NCI-H82 (cell line): ENCODE results near the gene CYP2C19.
"Not testable (repeated sequence)": the region's sequence is repeated elsewhere in the genome, so short reads cannot be mapped to it uniquely, and the experiment has no call there.

Source experiments
- DNase-seq: peaks from one replicate; lab custom pipeline; 2025; lab: John Stamatoyannopoulos, UW

The CYP2C19 gene

DNA sequence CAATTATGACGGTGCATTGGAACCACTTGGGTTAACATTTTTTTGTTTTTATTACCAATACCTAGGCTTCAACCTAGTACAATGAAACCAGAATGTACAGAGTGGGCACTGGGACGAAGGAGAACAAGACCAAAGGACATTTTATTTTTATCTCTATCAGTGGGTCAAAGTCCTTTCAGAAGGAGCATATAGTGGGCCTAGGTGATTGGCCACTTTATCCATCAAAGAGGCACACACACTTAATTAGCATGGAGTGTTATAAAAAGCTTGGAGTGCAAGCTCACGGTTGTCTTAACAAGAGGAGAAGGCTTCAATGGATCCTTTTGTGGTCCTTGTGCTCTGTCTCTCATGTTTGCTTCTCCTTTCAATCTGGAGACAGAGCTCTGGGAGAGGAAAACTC lies at the start of gene CYP2C19:
TSS of gene CYP2C19 (plus strand) at position 289 of the 400 bp plus-strand sequence. CDS start at position 314, 25 bp downstream.
- DNase-seq = no peak

GRCh38 chr10:94725871-94726270 lies 36.6 kb upstream of the CYP2C19 start:
- no peak for DNase-seq

DNA sequence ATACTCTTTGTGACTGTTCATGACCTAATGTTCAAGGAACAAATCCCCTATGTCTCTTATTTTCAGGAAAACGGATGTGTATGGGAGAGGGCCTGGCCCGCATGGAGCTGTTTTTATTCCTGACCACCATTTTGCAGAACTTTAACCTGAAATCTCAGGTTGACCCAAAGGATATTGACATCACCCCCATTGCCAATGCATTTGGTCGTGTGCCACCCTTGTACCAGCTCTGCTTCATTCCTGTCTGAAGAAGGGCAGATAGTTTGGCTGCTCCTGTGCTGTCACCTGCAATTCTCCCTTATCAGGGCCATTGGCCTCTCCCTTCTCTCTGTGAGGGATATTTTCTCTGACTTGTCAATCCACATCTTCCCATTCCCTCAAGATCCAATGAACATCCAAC lies 27.3 kb upstream of the CYP2C19 start:
- no peak for DNase-seq

- no peak for DNase-seq
Measured at GRCh38 chr10:94738588-94738987, 23.9 kb upstream of the CYP2C19 start.

DNA sequence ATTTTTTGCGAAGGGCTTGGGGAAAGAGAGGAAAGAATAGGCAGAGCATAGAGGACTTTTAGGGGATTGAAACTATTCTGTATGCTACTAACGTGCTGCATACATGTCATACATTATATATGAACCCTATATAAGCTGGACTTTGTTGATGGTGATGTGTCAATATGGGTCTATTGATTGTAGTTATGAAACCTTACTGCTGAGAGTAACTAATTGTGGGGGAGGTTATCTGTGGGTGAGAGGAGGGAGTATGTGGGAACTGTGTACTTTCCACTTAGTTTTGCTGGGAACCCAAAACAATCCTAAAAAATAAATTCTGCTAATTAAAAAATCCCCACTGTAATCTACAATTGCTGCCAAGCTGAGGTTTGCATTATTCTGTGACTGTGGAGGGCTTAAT lies 15.3 kb upstream of the CYP2C19 start:
- no peak for DNase-seq

- DNase-seq = no peak
Measured at GRCh38 chr10:94747838-94748237, 14.6 kb upstream of the CYP2C19 start.

GRCh38 chr10:94757916-94758315 lies 4.6 kb upstream of the CYP2C19 start:
- DNase-seq = no peak

- DNase-seq = no peak
Measured at GRCh38 chr10:94760586-94761178, 1.8 kb upstream of the CYP2C19 start.

DNA sequence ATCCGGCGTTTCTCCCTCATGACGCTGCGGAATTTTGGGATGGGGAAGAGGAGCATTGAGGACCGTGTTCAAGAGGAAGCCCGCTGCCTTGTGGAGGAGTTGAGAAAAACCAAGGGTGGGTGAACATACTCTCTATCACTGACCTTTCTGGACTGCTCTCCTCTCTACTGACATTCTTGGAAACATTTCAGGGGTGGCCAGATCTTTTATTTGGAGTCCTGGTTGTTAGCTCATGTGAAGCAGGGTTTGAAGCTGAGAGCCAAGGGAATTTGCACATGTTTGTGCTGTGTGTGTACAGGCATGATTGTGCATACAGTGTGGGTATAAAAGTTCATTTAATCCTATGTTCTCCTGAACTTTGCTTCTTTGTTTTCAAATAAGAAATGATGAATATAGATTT lies 12.9 kb downstream of the CYP2C19 start:
- not testable (repeated sequence) for DNase-seq

DNA sequence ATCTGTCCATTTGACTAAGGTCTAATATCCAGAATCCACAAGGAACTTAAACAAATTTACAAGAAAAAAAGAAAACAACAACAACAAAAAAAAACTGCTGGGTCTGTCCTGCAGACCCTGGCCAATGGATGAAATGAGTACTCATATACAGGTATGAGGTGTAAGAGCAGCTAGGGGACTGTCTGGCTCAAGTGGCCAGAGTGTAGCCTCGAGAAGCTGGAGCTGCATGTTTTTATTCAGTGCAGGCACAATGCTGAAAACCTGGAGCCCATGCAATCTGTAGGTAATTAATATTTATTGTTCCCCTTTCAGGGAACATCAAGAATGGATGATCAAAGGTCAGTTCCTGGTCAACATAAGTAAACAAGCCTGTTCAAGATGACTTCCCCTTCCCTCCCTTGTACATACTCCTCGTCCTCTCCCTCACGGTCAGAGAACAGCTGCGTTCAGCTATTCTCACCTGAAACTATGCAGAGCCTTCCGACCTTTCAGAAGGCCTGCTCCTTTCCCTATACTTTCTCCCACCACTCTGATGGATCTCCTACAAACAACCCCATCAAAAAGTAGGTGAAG lies 15.5 kb downstream of the CYP2C19 start:
- DNase-seq = no peak

- DNase-seq = no peak
Measured at GRCh38 chr10:94780844-94781243, 18.4 kb downstream of the CYP2C19 start.

- DNase-seq = no peak
Measured at GRCh38 chr10:94784256-94784655, 21.8 kb downstream of the CYP2C19 start.

DNA sequence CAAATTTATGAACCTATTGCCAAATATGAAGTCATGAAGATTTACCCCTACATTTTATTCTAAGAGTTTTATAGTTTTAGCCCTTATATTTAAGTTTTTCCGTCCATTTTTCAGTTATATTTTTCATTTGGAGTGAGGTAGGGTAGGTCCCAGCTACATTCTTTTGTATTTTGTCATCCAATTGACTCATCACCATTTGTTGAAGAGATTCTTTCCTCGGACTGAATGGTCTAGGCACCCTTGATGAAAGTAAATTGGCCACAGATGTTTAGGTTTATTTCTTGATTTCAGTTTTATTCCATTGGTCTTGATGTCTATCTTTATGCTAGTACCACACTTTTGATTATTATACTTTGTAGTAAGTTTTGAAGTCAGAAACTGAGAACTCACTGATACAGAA lies 22.7 kb downstream of the CYP2C19 start:
- no peak for DNase-seq

DNA sequence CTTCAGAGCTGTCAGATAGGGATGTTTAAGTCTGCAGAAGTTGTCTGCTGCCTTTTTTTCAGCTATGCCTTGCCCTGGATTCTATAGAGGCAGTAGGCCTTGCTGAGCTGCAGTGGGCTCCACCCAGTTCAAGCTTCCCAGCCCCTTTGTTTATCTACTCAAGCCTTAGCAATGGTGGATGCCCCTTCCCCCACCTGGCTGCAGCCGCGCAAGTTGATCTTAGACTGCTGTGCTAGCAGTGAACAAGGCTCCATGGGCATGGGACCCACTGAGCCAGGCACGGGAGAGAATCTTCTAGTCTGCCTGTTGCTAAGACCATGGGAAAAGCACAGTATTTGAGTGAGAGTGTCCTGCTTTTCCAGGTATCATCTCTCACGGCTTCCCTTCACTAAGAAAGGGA lies 38.1 kb downstream of the CYP2C19 start:
- DNase-seq = not testable (repeated sequence)

- no peak for DNase-seq
Measured at GRCh38 chr10:94803307-94803706, 40.8 kb downstream of the CYP2C19 start.

DNA sequence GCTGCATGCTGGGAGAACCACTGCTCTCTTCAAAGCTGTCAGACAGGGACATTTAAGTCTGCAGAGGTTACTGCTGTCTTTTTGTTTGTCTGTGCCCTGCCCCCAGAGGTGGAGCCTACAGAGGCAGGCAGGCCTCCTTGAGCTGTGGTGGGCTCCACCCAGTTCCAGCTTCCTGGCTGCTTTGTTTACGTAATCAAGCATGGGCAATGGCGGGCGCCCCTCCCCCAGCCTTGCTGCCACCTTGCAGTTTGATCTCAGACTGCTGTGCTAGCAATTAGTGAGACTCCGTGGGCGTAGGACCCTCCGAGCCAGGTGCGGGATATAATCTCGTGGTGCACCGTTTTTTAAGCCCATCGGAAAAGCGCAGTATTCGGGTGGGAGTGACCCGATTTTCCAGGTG lies 67.5 kb downstream of the CYP2C19 start:
- DNase-seq = peak; percentile 1

DNA sequence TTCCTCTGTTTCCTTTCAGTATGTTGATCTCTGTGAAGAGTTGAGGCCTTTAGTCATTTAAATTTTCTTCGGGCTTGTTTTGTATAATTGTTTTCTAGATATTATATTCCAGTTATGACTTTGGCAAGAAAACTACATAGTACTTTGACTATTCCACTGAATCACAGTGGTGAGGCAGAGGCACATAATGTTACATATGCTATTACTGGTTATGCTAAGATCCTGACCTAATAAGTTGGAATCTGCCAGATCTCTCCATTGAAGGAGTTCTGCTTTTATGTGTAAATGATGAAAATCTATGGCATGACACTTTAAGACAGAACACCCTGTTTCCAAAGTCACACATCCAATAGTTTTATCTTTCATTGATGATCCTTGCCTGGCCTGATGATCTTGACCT lies 83.7 kb downstream of the CYP2C19 start:
- no peak for DNase-seq

DNA sequence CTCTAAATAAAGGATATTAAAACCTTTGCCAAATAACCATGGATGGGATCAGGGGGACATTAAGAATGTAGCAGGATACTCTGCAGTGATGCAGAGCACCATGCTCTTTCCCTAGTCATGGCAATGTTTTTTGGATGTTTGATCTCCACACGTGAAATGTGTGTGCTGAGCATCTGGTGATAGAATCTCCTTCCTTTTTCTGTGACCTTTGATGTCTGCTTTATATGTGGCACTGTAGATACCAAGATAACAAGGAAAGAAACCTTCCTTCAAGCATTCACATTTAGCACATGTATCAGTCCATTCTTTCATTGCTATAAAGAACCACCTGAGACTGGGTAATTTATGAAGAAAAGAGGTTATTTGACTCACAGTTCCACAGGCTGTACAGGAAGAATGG lies 88.3 kb downstream of the CYP2C19 start:
- DNase-seq = no peak

DNA sequence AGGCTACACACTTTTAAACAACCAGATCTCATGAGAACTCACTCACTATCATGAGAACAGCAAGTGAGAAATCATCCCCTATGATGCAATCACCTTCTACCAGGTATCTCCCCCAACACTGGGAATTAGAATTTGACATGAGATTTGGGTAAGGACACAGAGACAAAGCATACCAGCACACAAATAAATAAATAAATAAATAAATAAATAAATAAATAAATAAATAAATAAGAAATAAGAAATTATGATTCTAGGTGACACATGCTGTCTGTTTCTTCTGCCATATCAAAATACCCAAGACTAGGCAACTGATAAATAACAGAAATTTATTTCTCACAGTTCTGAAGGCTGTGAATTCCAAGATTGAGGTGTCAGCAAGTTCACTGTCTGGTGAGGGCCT lies 88.8 kb downstream of the CYP2C19 start:
- no peak for DNase-seq

- DNase-seq = no peak
Measured at GRCh38 chr10:94852438-94852837, 90.0 kb downstream of the CYP2C19 start.

DNA sequence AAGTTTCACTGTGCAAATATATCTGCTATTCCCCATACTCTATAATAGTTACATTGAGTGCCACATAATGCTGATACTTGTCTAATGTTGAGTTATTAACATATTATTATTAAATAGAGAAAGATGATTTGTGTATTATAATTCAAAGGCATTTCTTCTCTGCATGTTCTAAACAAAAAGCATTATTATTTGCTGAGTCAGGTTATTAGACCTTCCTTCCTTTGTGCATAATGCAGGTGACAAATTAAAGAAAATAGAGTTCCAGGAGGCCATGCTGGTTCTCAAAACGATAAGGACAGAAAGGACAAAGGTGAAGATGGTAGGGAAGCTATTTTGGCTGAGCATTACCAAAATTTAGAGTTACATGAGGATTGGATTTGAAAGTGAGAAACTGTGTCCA lies 90.6 kb downstream of the CYP2C19 start:
- no peak for DNase-seq

- DNase-seq = no peak
Measured at GRCh38 chr10:94858005-94858404, 95.5 kb downstream of the CYP2C19 start.

- DNase-seq = no peak
Measured at GRCh38 chr10:94859086-94859485, 96.6 kb downstream of the CYP2C19 start.

DNA sequence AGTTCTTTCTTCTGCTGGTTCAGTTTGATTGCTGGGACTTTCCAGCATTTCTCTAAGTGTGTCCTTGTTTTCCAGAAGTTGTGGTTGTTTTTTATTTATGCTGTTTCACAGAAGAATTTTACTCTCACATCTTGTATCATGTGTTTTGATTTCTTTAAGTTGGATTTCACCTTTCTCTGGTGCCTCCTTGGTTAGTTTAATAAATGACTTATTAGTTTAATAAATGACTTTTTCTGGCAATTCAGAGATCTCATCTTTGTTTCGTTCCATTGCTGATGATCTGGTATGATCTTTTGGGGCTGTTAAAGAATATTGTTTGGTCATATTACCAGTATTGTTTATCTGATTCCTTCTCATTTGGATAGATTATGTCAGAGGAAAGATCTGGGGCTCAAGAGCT lies 116.2 kb downstream of the CYP2C19 start:
- no peak for DNase-seq
